A549 (cell line): ENCODE measurements around the gene APP. TPM values are rescaled to one million over a fixed set of nuclear protein-coding genes. Genes with fewer than 3 reads are reported as not detected.

ENCODE experiments used
- ATAC-seq, 2 experiments: fragments of 200-7000 bp in 1 of 2; fragments of >200 bp in 1 of 2; cut with Nextera tagmentation in 1 of 2; cut with Tn5 transposase in 1 of 2; 3 replicates each; pipeline versions ENCODE4 v1.8.0 to v1.9.1; 2018 to 2020; ENCODE audit warnings: mild to moderate bottlenecking in 1 of 2, moderate library complexity in 1 of 2
- CTCF ChIA-PET: fragments of 300-600 bp; sonication (Branson Sonifier 250); formaldehyde crosslinking; extraction: SDS; loops from one replicate; lab custom pipeline; 2021; ENCODE audit warnings: antibody characterized with exemption, inconsistent platforms; lab: Yijun Ruan, JAX
- POLR2A ChIA-PET: fragments of 350-600 bp; formaldehyde crosslinking; extraction: SDS; loops from one replicate; lab custom pipeline; 2021; ENCODE audit warnings: antibody characterized with exemption, inconsistent platforms; lab: Yijun Ruan, JAX
- DNase-seq, 2 experiments: peaks; one replicate each; pipeline versions ENCODE4 v3.0.0 to v3.0.0-alpha.2; 2011 to 2016; ENCODE audit warnings: low read depth in 1 of 2, low spot score in 1 of 2
- FAIRE-seq: peaks from 2 replicates; lab custom pipeline; 2011; peaks lifted over from hg19 to GRCh38; lab: Jason Lieb, UNC
- H3K27ac ChIP-seq, 2 experiments: fragments of >200 bp; sonication (Bioruptor Twin); formaldehyde crosslinking; 3 replicates each; pipeline ENCODE4 v1.5.1; 2016 to 2017
- H3K4me1 ChIP-seq: fragments of >200 bp; sonication (Bioruptor Twin); formaldehyde crosslinking; 3 replicates; pipeline ENCODE4 v1.6.1; 2016
- H3K4me2 ChIP-seq: fragments of >200 bp; sonication (Bioruptor Twin); formaldehyde crosslinking; 3 replicates; pipeline ENCODE4 v1.6.1; 2016
- H3K4me3 ChIP-seq: fragments of >200 bp; sonication (Bioruptor Twin); formaldehyde crosslinking; 3 replicates; pipeline ENCODE4 v1.5.1; 2016
- H3K9me3 ChIP-seq: fragments of >200 bp; sonication (Bioruptor Twin); formaldehyde crosslinking; 3 replicates; pipeline ENCODE4 v1.6.1; 2016
- BHLHE40 ChIP-seq: IDR thresholded peaks from 2 replicates; pipeline ENCODE4 v1.6.1; 2012; ENCODE audit warnings: low read depth, low read length, inconsistent platforms
- CBX2 ChIP-seq: fragments of 200-600 bp; sonication (generic); IDR thresholded peaks from 2 replicates; pipeline ENCODE4 v1.6.1; 2016; ENCODE audit warnings: low read depth, mild to moderate bottlenecking, borderline replicate concordance
- CHD2 ChIP-seq: fragments of 150-350 bp; IDR thresholded peaks from 2 replicates; pipeline ENCODE4 v1.6.1; 2014; ENCODE audit warnings: low read length; ENCODE audit not compliant: partially characterized antibody
- CHD4 ChIP-seq: fragments of 200-600 bp; sonication (generic); IDR thresholded peaks from 2 replicates; pipeline ENCODE4 v1.6.1; 2016; ENCODE audit warnings: antibody characterized with exemption, mild to moderate bottlenecking, borderline replicate concordance
- EHMT2 ChIP-seq: fragments of 200-600 bp; sonication (generic); IDR thresholded peaks from 2 replicates; pipeline ENCODE4 v1.6.1; 2016; ENCODE audit warnings: antibody characterized with exemption, low read depth, mild to moderate bottlenecking, moderate library complexity
- ESRRA ChIP-seq: fragments of 150-350 bp; IDR thresholded peaks from 2 replicates; pipeline ENCODE4 v1.6.1; 2014; ENCODE audit warnings: mild to moderate bottlenecking, low read length, borderline replicate concordance
- FOSL2 ChIP-seq, 2 experiments: fragments of 450-650 bp in 1 of 2; fragments of >200 bp in 1 of 2; sonication (Bioruptor Twin) in 1 of 2; formaldehyde crosslinking; IDR thresholded peaks; 2 replicates each; pipeline versions ENCODE4 v1.5.0 to v1.6.1; 2016 to 2020; ENCODE audit warnings: mild to moderate bottlenecking in 1 of 2, moderate library complexity in 1 of 2
- GATA3 ChIP-seq: IDR thresholded peaks from 2 replicates; pipeline ENCODE4 v1.6.1; 2012; ENCODE audit warnings: borderline replicate concordance
- KDM1A ChIP-seq: fragments of 200-600 bp; sonication (generic); IDR thresholded peaks from 2 replicates; pipeline ENCODE4 v1.6.1; 2016; ENCODE audit warnings: low read depth, mild to moderate bottlenecking
- NFE2L2 ChIP-seq: fragments of 150-350 bp; conservative IDR thresholded peaks from 2 replicates; pipeline ENCODE4 v1.6.1; 2014; ENCODE audit warnings: low read length
- NPAS2 ChIP-seq: fragments of 250-450 bp; sonication (Bioruptor Pico); IDR thresholded peaks from 2 replicates; pipeline ENCODE4 v1.8.0; 2022; ENCODE audit warnings: mild to moderate bottlenecking, moderate library complexity, borderline replicate concordance
- RARB ChIP-seq: fragments of 250-450 bp; sonication (Bioruptor Pico); IDR thresholded peaks from 2 replicates; pipeline ENCODE4 v1.8.0; 2021; ENCODE audit warnings: mild to moderate bottlenecking, moderate library complexity
- SMC3 ChIP-seq: fragments of >200 bp; sonication (Bioruptor Twin); formaldehyde crosslinking; IDR thresholded peaks from 3 replicates; pipeline ENCODE4 v1.6.1; 2018; ENCODE audit warnings: inconsistent platforms
- TFCP2L1 ChIP-seq: fragments of 250-450 bp; sonication (Bioruptor Pico); IDR thresholded peaks from 2 replicates; pipeline ENCODE4 v1.5.0; 2021; ENCODE audit warnings: mild to moderate bottlenecking
- TP53 ChIP-seq: fragments of 250-450 bp; sonication (Bioruptor Pico); IDR thresholded peaks from 2 replicates; pipeline ENCODE4 v1.5.0; 2021; ENCODE audit warnings: mild to moderate bottlenecking, moderate library complexity
- ZC3H11A ChIP-seq: fragments of 450-650 bp; IDR thresholded peaks from 2 replicates; pipeline ENCODE4 v1.6.1; 2014; ENCODE audit warnings: antibody characterized with exemption, mild to moderate bottlenecking
- ZNF302 ChIP-seq: fragments of 250-450 bp; sonication (Bioruptor Pico); IDR thresholded peaks from 2 replicates; pipeline ENCODE4 v1.9.0; 2021; ENCODE audit warnings: inconsistent platforms, mild to moderate bottlenecking, moderate library complexity
- WGBS: methylation state at CpG from one replicate; pipeline ENCODE4 v1.1.6; 2017; ENCODE audit errors: missing lambda C conversion rate; 5-methylcytosine and 5-hydroxymethylcytosine counted together
- polyA plus RNA-seq, 4 experiments: library from polyadenylated mRNA; depleted of rRNA in 3 of 4; stranded (reverse); fragments of >200 nt; fragmentation: RNase III in 1 of 4; extraction: RNeasy Plus Mini Kit Qiagen cat#74134 plus additional on column Dnase treatment in 1 of 4; gene quantifications; 2 replicates in 3 of 4; 3 replicates in 1 of 4; pipeline ENCODE4 v1.2.3, GENCODE V29; 2011 to 2017
- TF ChIP-seq, protein P1 (sequence below): IDR thresholded peaks from 2 replicates; pipeline ENCODE4 v1.6.1; 2012; ENCODE audit warnings: low read depth, borderline replicate concordance
- TF ChIP-seq, protein P2 (sequence below): fragments of 250-450 bp; sonication (Bioruptor Pico); IDR thresholded peaks from 2 replicates; pipeline ENCODE4 v1.5.0; 2021; ENCODE audit warnings: mild to moderate bottlenecking, moderate library complexity, borderline replicate concordance
- TF ChIP-seq, protein P3 (sequence below): fragments of 450-650 bp; IDR thresholded peaks from 2 replicates; pipeline ENCODE4 v1.6.1; 2014; ENCODE audit warnings: antibody characterized with exemption
- TF ChIP-seq, protein P4 (sequence below): fragments of 250-450 bp; sonication (Bioruptor Pico); IDR thresholded peaks from 2 replicates; pipeline ENCODE4 v1.5.0; 2020; ENCODE audit warnings: low read depth, mild to moderate bottlenecking, moderate library complexity
- TF ChIP-seq, protein P5 (sequence below): fragments of 200-600 bp; sonication (generic); IDR thresholded peaks from 2 replicates; pipeline ENCODE4 v1.6.1; 2016; ENCODE audit warnings: antibody characterized with exemption, mild to moderate bottlenecking, moderate library complexity

The APP gene
- polyA plus RNA-seq, 2 of the 4 experiments (the other 2 are of a cell fraction), result 540 to 565 TPM

DNA sequence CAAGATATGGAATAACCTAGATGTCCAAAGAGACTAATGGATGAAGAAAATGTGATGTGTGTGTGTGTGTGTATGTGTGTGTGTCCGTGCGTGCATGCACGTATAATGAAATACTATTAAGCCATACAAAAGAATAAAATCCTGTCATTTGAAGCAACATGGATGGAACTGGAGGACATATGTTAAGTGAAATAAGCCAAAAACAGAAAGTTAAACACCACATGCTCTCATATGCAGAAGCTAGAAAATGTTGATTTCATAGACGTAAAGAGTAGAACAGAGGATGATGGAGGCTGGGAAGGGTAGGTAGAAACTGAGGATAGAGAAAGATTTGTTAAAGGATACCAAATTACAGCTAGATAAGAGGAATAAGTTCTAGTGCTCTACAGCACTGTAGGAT, 133.7 kb downstream of the APP start:
- POLR2A ChIA-PET, result no interaction called here
- no peaks in the 10 kb centered on the region for H3K9me3 ChIP-seq
- CTCF ChIA-PET, result no interaction called here
- FAIRE-seq (no peak), DNase-seq (no peak)
- no peak overlapping the region for H3K4me2 ChIP-seq
- H3K4me3 ChIP-seq, result no peak overlapping the region
- no peaks in the 10 kb centered on the region for H3K4me1 ChIP-seq
- TF ChIP-seq ZNF302 (CRISPR knock-in tag), result no peak
- no peak for TF ChIP-seq CBX2
- TF ChIP-seq ZC3H11A, result no peak
- TF ChIP-seq, protein P1, sequence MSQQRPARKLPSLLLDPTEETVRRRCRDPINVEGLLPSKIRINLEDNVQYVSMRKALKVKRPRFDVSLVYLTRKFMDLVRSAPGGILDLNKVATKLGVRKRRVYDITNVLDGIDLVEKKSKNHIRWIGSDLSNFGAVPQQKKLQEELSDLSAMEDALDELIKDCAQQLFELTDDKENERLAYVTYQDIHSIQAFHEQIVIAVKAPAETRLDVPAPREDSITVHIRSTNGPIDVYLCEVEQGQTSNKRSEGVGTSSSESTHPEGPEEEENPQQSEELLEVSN, result no peak
- TF ChIP-seq, all 56 proteins: peak for 0
- no peak overlapping the region for H3K27ac ChIP-seq
- 98% methylated on average over 4 of the region's 4 CpGs for WGBS
- no peak for ATAC-seq

DNA sequence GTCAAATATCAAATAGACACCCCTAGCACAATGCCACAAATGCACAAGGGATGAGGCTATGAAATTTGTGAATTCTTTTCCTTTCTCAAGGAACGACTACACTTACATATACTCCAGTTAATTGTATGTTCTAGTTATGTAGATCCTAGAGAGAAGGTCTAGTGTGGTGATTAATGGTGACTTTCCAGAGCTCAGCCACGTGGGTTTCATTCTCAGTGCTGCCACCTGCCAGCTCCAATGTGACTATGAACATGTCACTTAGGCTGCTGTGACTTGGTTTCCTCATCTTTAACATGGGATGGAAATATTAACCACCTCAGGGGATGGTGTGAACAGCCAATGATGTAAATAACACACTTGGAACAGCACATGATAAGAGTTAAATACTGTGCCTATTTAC, 138.3 kb downstream of the APP start:
- H3K4me3 ChIP-seq, result no peak overlapping the region
- DNase-seq, result no peak
- ChIA-PET POLR2A (no interaction called here), CTCF (no interaction called here)
- 81% methylated on average over 2 of the region's 2 CpGs for WGBS
- no peaks in the 10 kb centered on the region for H3K4me1 ChIP-seq
- TF ChIP-seq, protein P2, sequence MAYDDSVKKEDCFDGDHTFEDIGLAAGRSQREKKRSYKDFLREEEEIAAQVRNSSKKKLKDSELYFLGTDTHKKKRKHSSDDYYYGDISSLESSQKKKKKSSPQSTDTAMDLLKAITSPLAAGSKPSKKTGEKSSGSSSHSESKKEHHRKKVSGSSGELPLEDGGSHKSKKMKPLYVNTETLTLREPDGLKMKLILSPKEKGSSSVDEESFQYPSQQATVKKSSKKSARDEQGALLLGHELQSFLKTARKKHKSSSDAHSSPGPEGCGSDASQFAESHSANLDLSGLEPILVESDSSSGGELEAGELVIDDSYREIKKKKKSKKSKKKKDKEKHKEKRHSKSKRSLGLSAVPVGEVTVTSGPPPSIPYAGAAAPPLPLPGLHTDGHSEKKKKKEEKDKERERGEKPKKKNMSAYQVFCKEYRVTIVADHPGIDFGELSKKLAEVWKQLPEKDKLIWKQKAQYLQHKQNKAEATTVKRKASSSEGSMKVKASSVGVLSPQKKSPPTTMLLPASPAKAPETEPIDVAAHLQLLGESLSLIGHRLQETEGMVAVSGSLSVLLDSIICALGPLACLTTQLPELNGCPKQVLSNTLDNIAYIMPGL (CRISPR knock-in tag), result no peak
- TF ChIP-seq SMC3, result no peak
- TF ChIP-seq, protein P1, result no peak
- TF ChIP-seq NFE2L2, result no peak
- TF ChIP-seq TP53 (CRISPR knock-in tag), result no peak
- TF ChIP-seq CHD4, result no peak
- TF ChIP-seq, protein P3, sequence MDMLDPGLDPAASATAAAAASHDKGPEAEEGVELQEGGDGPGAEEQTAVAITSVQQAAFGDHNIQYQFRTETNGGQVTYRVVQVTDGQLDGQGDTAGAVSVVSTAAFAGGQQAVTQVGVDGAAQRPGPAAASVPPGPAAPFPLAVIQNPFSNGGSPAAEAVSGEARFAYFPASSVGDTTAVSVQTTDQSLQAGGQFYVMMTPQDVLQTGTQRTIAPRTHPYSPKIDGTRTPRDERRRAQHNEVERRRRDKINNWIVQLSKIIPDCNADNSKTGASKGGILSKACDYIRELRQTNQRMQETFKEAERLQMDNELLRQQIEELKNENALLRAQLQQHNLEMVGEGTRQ, result no peak
- TF ChIP-seq, protein P4, sequence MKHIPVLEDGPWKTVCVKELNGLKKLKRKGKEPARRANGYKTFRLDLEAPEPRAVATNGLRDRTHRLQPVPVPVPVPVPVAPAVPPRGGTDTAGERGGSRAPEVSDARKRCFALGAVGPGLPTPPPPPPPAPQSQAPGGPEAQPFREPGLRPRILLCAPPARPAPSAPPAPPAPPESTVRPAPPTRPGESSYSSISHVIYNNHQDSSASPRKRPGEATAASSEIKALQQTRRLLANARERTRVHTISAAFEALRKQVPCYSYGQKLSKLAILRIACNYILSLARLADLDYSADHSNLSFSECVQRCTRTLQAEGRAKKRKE (CRISPR knock-in tag), result no peak
- TF ChIP-seq TFCP2L1, result no peak
- TF ChIP-seq, protein P5, sequence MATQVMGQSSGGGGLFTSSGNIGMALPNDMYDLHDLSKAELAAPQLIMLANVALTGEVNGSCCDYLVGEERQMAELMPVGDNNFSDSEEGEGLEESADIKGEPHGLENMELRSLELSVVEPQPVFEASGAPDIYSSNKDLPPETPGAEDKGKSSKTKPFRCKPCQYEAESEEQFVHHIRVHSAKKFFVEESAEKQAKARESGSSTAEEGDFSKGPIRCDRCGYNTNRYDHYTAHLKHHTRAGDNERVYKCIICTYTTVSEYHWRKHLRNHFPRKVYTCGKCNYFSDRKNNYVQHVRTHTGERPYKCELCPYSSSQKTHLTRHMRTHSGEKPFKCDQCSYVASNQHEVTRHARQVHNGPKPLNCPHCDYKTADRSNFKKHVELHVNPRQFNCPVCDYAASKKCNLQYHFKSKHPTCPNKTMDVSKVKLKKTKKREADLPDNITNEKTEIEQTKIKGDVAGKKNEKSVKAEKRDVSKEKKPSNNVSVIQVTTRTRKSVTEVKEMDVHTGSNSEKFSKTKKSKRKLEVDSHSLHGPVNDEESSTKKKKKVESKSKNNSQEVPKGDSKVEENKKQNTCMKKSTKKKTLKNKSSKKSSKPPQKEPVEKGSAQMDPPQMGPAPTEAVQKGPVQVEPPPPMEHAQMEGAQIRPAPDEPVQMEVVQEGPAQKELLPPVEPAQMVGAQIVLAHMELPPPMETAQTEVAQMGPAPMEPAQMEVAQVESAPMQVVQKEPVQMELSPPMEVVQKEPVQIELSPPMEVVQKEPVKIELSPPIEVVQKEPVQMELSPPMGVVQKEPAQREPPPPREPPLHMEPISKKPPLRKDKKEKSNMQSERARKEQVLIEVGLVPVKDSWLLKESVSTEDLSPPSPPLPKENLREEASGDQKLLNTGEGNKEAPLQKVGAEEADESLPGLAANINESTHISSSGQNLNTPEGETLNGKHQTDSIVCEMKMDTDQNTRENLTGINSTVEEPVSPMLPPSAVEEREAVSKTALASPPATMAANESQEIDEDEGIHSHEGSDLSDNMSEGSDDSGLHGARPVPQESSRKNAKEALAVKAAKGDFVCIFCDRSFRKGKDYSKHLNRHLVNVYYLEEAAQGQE, result no peak
- TF ChIP-seq NPAS2 (CRISPR knock-in tag), result no peak
- TF ChIP-seq ESRRA, result no peak
- no peak for TF ChIP-seq EHMT2
- no peak for TF ChIP-seq ZNF302 (CRISPR knock-in tag)
- TF ChIP-seq KDM1A, result no peak
- TF ChIP-seq FOSL2 (IDR thresholded peaks at IDR 0.05), result no peak
- TF ChIP-seq FOSL2 (CRISPR knock-in tag; IDR thresholded peaks at IDR 0.05), result no peak
- no peak for TF ChIP-seq BHLHE40
- TF ChIP-seq GATA3, result no peak
- TF ChIP-seq RARB (CRISPR knock-in tag), result no peak
- no peak for TF ChIP-seq CHD2
- no peak for ATAC-seq
- no peak for FAIRE-seq
- no peak overlapping the region for H3K4me2 ChIP-seq
- H3K27ac ChIP-seq, result no peak overlapping the region
- no peaks in the 10 kb centered on the region for H3K9me3 ChIP-seq
